HepG2 (cell line): ENCODE data around the gene MRE11. TPM values are rescaled to one million over a fixed set of nuclear protein-coding genes. Genes with fewer than 3 reads are reported as not detected.

Experiments used
- ATAC-seq: fragments of 200-7000 bp; cut with Tn5 transposase; 3 replicates; pipeline ENCODE4 v1.9.1; 2020; ENCODE audit warnings: mild to moderate bottlenecking, moderate library complexity
- BruUV-seq: library from RNA; stranded (reverse); fragments of 400-500 nt; replicated peaks from 2 replicates; lab custom pipeline; 2021; lab: Mats Ljungman, UMichigan
- CTCF ChIA-PET: fragments of 300-600 bp; formaldehyde crosslinking; extraction: SDS; loops from one replicate; lab custom pipeline; 2021; ENCODE audit warnings: low total read pairs, inconsistent platforms, low intra/inter-chr PET ratio; lab: Yijun Ruan, JAX
- POLR2A ChIA-PET: fragments of 350-600 bp; sonication (Branson Sonifier 250); formaldehyde crosslinking; loops from one replicate; lab custom pipeline; 2020; ENCODE audit warnings: antibody characterized with exemption, inconsistent platforms; lab: Yijun Ruan, JAX
- DNase-seq: peaks from one replicate; pipeline ENCODE4 v3.0.0-alpha.2; 2015; ENCODE audit warnings: low spot score
- FAIRE-seq: peaks from 3 replicates; lab custom pipeline; 2011; peaks lifted over from hg19 to GRCh38; lab: Jason Lieb, UNC
- H2AFZ ChIP-seq: one replicate; pipeline ENCODE4 v1.6.1; 2011; ENCODE audit warnings: low read length, inconsistent platforms
- H3K27ac ChIP-seq: fragments of 300-600 bp; 3 replicates; pipeline ENCODE4 v1.8.0; 2011; ENCODE audit warnings: mixed run types, mild to moderate bottlenecking, mixed read lengths, low read length, inconsistent platforms; ENCODE audit not compliant: insufficient read depth; ENCODE audit errors: extremely low read length
- H3K27me3 ChIP-seq, 2 experiments: fragments of 200-600 bp in 1 of 2; 2 replicates in 1 of 2; 3 replicates in 1 of 2; pipeline versions ENCODE4 v1.6.0 to v1.8.0; 2011; ENCODE audit warnings: low read length in 2 of 2, mild to moderate bottlenecking in 2 of 2, moderate library complexity in 2 of 2, inconsistent platforms in 1 of 2; ENCODE audit not compliant: insufficient read depth in 2 of 2, control insufficient read depth in 1 of 2
- H3K36me3 ChIP-seq, 2 experiments: fragments of 200-600 bp in 1 of 2; replicated peaks in 1 of 2; 2 replicates in 1 of 2; 3 replicates in 1 of 2; pipeline versions ENCODE4 v1.5.1 to v1.8.0; 2011; ENCODE audit warnings: low read length in 2 of 2, inconsistent platforms in 1 of 2; ENCODE audit not compliant: insufficient read depth in 2 of 2, control insufficient read depth in 1 of 2
- H3K4me1 ChIP-seq: 2 replicates; pipeline ENCODE4 v1.5.1; 2012; ENCODE audit warnings: low read length, inconsistent platforms; ENCODE audit not compliant: insufficient read depth
- H3K4me2 ChIP-seq: 2 replicates; pipeline ENCODE4 v1.6.0; 2011; ENCODE audit warnings: low read depth, low read length, inconsistent platforms
- H3K4me3 ChIP-seq, 3 experiments: fragments of 200-600 bp in 1 of 3; sonication (generic), shearing (Covaris generic) in 1 of 3; replicated peaks in 1 of 3; 2 replicates each; pipeline ENCODE4 v1.5.1; 2011 to 2016; ENCODE audit warnings: low read length in 3 of 3, inconsistent platforms in 2 of 3, low read depth in 2 of 3, mild to moderate bottlenecking in 2 of 3, control low read depth in 1 of 3, mixed read lengths in 1 of 3; ENCODE audit not compliant: insufficient read depth in 1 of 3
- H3K79me2 ChIP-seq: one replicate; pipeline ENCODE4 v1.6.1; 2011; ENCODE audit warnings: low read length, inconsistent platforms; ENCODE audit not compliant: insufficient read depth
- H3K9ac ChIP-seq: 2 replicates; pipeline ENCODE4 v1.6.0; 2011; ENCODE audit warnings: mild to moderate bottlenecking, low read depth, low read length, inconsistent platforms; ENCODE audit not compliant: insufficient read depth
- H3K9me3 ChIP-seq: 2 replicates; pipeline ENCODE4 v1.5.1; 2012; ENCODE audit warnings: mild to moderate bottlenecking, low read length
- H4K20me1 ChIP-seq: 2 replicates; pipeline ENCODE4 v1.6.0; 2011; ENCODE audit warnings: inconsistent platforms, mild to moderate bottlenecking, low read length, moderate library complexity; ENCODE audit not compliant: insufficient read depth
- BATF2 ChIP-seq: sonication (generic); formaldehyde crosslinking; IDR thresholded peaks from 2 replicates; pipeline ENCODE4 v1.8.0; 2022; ENCODE audit warnings: mild to moderate bottlenecking, missing genetic modification reagents, moderate library complexity
- BHLHE40 ChIP-seq: IDR thresholded peaks from 2 replicates; pipeline ENCODE4 v1.6.1; 2011; ENCODE audit warnings: low read length, improper control_type of control experiment
- DNMT1 ChIP-seq: sonication (generic); formaldehyde crosslinking; IDR thresholded peaks from 2 replicates; pipeline ENCODE4 v1.5.1; 2020; ENCODE audit warnings: mild to moderate bottlenecking, missing genetic modification reagents
- ETS1 ChIP-seq: sonication (generic); formaldehyde crosslinking; IDR thresholded peaks from 2 replicates; pipeline ENCODE4 v1.4.0; 2020; ENCODE audit warnings: missing genetic modification reagents
- ISL2 ChIP-seq: sonication (generic); formaldehyde crosslinking; IDR thresholded peaks from 2 replicates; pipeline ENCODE4 v1.5.0; 2020; ENCODE audit warnings: missing genetic modification reagents
- MBNL3 ChIP-seq: fragments of 250-450 bp; sonication (Bioruptor Pico); conservative IDR thresholded peaks from 2 replicates; pipeline ENCODE4 v1.8.0; 2022; ENCODE audit warnings: mild to moderate bottlenecking, inconsistent platforms
- PRDM10 ChIP-seq: sonication (generic); formaldehyde crosslinking; IDR thresholded peaks from 2 replicates; pipeline ENCODE4 v1.4.0; 2020; ENCODE audit warnings: low read depth, missing genetic modification reagents
- ZBTB34 ChIP-seq: sonication (generic); formaldehyde crosslinking; IDR thresholded peaks from 2 replicates; pipeline ENCODE4 v1.8.0; 2022; ENCODE audit warnings: mild to moderate bottlenecking, missing genetic modification reagents
- ZBTB44 ChIP-seq: sonication (generic); formaldehyde crosslinking; IDR thresholded peaks from 2 replicates; pipeline ENCODE4 v1.4.0; 2020; ENCODE audit warnings: missing genetic modification reagents
- ZMYM4 ChIP-seq: sonication (generic); formaldehyde crosslinking; IDR thresholded peaks from 2 replicates; pipeline ENCODE4 v1.8.1; 2023; ENCODE audit warnings: mild to moderate bottlenecking, missing genetic modification reagents
- ZNF44 ChIP-seq: sonication (generic); formaldehyde crosslinking; IDR thresholded peaks from 2 replicates; pipeline ENCODE4 v1.5.1; 2020; ENCODE audit warnings: mild to moderate bottlenecking, missing genetic modification reagents
- ZNF556 ChIP-seq: sonication (generic); formaldehyde crosslinking; IDR thresholded peaks from 2 replicates; pipeline ENCODE4 v1.4.0; 2020; ENCODE audit warnings: mild to moderate bottlenecking, missing genetic modification reagents, borderline replicate concordance
- ZNF710 ChIP-seq: sonication (generic); formaldehyde crosslinking; IDR thresholded peaks from 2 replicates; pipeline ENCODE4 v1.5.0; 2020; ENCODE audit warnings: mild to moderate bottlenecking, missing genetic modification reagents, borderline replicate concordance
- ZNF772 ChIP-seq: sonication (generic); formaldehyde crosslinking; IDR thresholded peaks from 2 replicates; pipeline ENCODE4 v1.5.0; 2020; ENCODE audit warnings: mild to moderate bottlenecking, missing genetic modification reagents
- ZNF850 ChIP-seq: sonication (generic); formaldehyde crosslinking; conservative IDR thresholded peaks from 2 replicates; pipeline ENCODE4 v1.9.0; 2021; ENCODE audit warnings: mild to moderate bottlenecking, missing genetic modification reagents
- in situ Hi-C: cut with HindIII; loops from 2 replicates; pipeline ENCODE4 v1.10.0; 2017; ENCODE audit warnings: low pct_unique_long_range_greater_than_20kb; ENCODE audit not compliant: extremely low pct_ligation_motif_present
- intact Hi-C: fragments of 100-400 bp; cut with micrococcal nuclease; formaldehyde crosslinking; loops from one replicate; pipeline ENCODE4 v1.10.0; 2022; ENCODE audit not compliant: unreplicated experiment
- polyA plus RNA-seq, 8 experiments: library from polyadenylated mRNA; depleted of rRNA in 3 of 8; stranded (reverse) in 7 of 8; unstranded in 1 of 8; fragments of >200 nt; fragmentation: Illumina TruSeq in 4 of 8; extraction: Trizol in 4 of 8; gene quantifications; 2 replicates each; pipeline versions ENCODE4 v1.2.1 to v1.2.3, GENCODE V29; 2011 to 2016; ENCODE audit warnings: low read depth in 4 of 8, missing spikeins in 1 of 8, mixed read lengths in 1 of 8; ENCODE audit not compliant: insufficient read depth in 1 of 8
- total RNA-seq, 5 experiments: library from RNA; depleted of rRNA; stranded (reverse); fragments of >200 nt; fragmentation: Illumina TruSeq; extraction: Trizol; gene quantifications; 2 replicates each; pipeline ENCODE4 v1.2.3, GENCODE V29; 2016; ENCODE audit warnings: low read depth in 1 of 5

Gene MRE11
- total and polyA plus RNA-seq, 2 of the 13 experiments (the other 11 are each of a cell fraction or from before 2014, with no cell fraction given), result 7.2 to 37.3 TPM

- H3K9ac ChIP-seq, result no peak overlapping the region
- ATAC-seq, result no peak
- no peaks in the 10 kb centered on the region for H3K36me3 ChIP-seq
- 0 out of 5 replicates have a peak, but pooled peaks cover 0 to 2% of the 10 kb centered on the region in 2 experiments for H3K27me3 ChIP-seq
- intact Hi-C loops, result no loop called here
- no peak overlapping the region for H3K27ac ChIP-seq
- no peak for FAIRE-seq
- DNase-seq, result no peak
- in situ Hi-C loops, result no loop called here
- no peaks in the 10 kb centered on the region for H3K79me2 ChIP-seq
- BruUV-seq, result no TSS peak
- no peaks in the 10 kb centered on the region for H3K9me3 ChIP-seq
- no peak overlapping the region for H3K4me3 ChIP-seq
- no peaks in the 10 kb centered on the region for H4K20me1 ChIP-seq
- H3K4me2 ChIP-seq, result no peak overlapping the region
- ChIA-PET POLR2A (no interaction called here), CTCF (no interaction called here)
- H2AFZ ChIP-seq, result no peak overlapping the region
- H3K4me1 ChIP-seq, result no peaks in the 10 kb centered on the region
- no peak for TF ChIP-seq ZMYM4 (CRISPR knock-in tag)
- TF ChIP-seq ZNF850 (CRISPR knock-in tag), result no peak
- TF ChIP-seq BATF2, result no peak
- no peak for TF ChIP-seq ZBTB34
- no peak for TF ChIP-seq DNMT1 (CRISPR knock-in tag)
- no peak for TF ChIP-seq BHLHE40
- no peak for TF ChIP-seq ZNF772 (CRISPR knock-in tag)
- TF ChIP-seq ETS1 (CRISPR knock-in tag), result no peak
- no peak for TF ChIP-seq ZNF710 (CRISPR knock-in tag)
- no peak for TF ChIP-seq ZNF556 (CRISPR knock-in tag)
- no peak for TF ChIP-seq PRDM10 (CRISPR knock-in tag)
- no peak for TF ChIP-seq ZBTB44
- TF ChIP-seq ZNF44 (CRISPR knock-in tag), result no peak
- no peak for TF ChIP-seq ISL2 (CRISPR knock-in tag)
- no peak for TF ChIP-seq MBNL3 (CRISPR knock-in tag)
Observed at GRCh38 chr11:94528551-94528950, 34.9 kb upstream of the MRE11 start.
